Endothelial cell of umbilical vein (primary cell): Measurements from ENCODE around the gene RSBN1. TPM values are rescaled to one million over a fixed set of nuclear protein-coding genes. Genes with fewer than 3 reads are reported as not detected.

Experiments
- BruUV-seq: library from RNA; stranded (reverse); fragments of 400-500 nt; replicated peaks from 2 replicates; lab custom pipeline; 2021; lab: Mats Ljungman, UMichigan
- CTCF ChIA-PET: fragments of 300-600, 350-600 bp; sonication (Branson Sonifier 250); formaldehyde crosslinking; loops from one replicate; lab custom pipeline; 2021; ENCODE audit warnings: antibody characterized with exemption, inconsistent platforms; lab: Charles Lee
- POLR2A ChIA-PET: fragments of 300-600, 350-600 bp; sonication (Branson Sonifier 250); formaldehyde crosslinking; loops from one replicate; lab custom pipeline; 2021; ENCODE audit warnings: antibody characterized with exemption, inconsistent platforms; lab: Charles Lee
- DNase-seq: peaks from one replicate; pipeline ENCODE4 v3.0.0-alpha.2; 2011; ENCODE audit warnings: low read depth, low spot score
- FAIRE-seq: peaks from 2 replicates; lab custom pipeline; 2011; peaks lifted over from hg19 to GRCh38; lab: Jason Lieb, UNC
- H2AFZ ChIP-seq: 2 replicates; pipeline ENCODE4 v1.6.0; 2012; ENCODE audit warnings: low read depth, low read length, control low read depth, inconsistent platforms
- H3K27ac ChIP-seq: 2 replicates; pipeline ENCODE4 v1.5.1; 2011; ENCODE audit warnings: low read depth, mild to moderate bottlenecking, control low read depth, low read length, moderate library complexity; ENCODE audit not compliant: insufficient read depth
- H3K27me3 ChIP-seq, 2 experiments: 2 replicates each; pipeline versions ENCODE4 v1.6.0 to v1.6.1; 2011; ENCODE audit warnings: low read length in 2 of 2, mixed read lengths in 1 of 2; ENCODE audit not compliant: control insufficient read depth in 2 of 2, insufficient read depth in 2 of 2
- H3K36me3 ChIP-seq, 2 experiments: 2 replicates in 1 of 2; 3 replicates in 1 of 2; pipeline ENCODE4 v1.5.1; 2011; ENCODE audit warnings: low read length in 2 of 2, mild to moderate bottlenecking in 1 of 2, moderate library complexity in 1 of 2; ENCODE audit not compliant: control insufficient read depth in 2 of 2, insufficient read depth in 2 of 2; ENCODE audit errors: extremely low read depth in 1 of 2
- H3K4me1 ChIP-seq: 3 replicates; pipeline ENCODE4 v1.5.1; 2011; ENCODE audit warnings: mild to moderate bottlenecking, low read length; ENCODE audit not compliant: control insufficient read depth, insufficient read depth; ENCODE audit errors: extremely low read depth
- H3K4me2 ChIP-seq: 2 replicates; pipeline ENCODE4 v1.6.1; 2011; ENCODE audit warnings: low read length, control low read depth, mixed read lengths; ENCODE audit not compliant: insufficient read depth
- H3K4me3 ChIP-seq, 3 experiments: fragments of 200-600 bp in 1 of 3; sonication (generic), shearing (Covaris generic) in 1 of 3; replicated peaks in 1 of 3; 2 replicates each; pipeline ENCODE4 v1.5.1; 2011 to 2016; ENCODE audit warnings: control low read depth in 3 of 3, low read length in 3 of 3, mild to moderate bottlenecking in 2 of 3, inconsistent platforms in 1 of 3, low read depth in 1 of 3, moderate library complexity in 1 of 3; ENCODE audit not compliant: insufficient read depth in 1 of 3
- H3K79me2 ChIP-seq: 2 replicates; pipeline ENCODE4 v1.6.0; 2012; ENCODE audit warnings: low read length, inconsistent platforms; ENCODE audit not compliant: control insufficient read depth, insufficient read depth
- H3K9ac ChIP-seq: replicated peaks from 2 replicates; pipeline ENCODE3; 2011; ENCODE audit warnings: low read length, control low read depth; ENCODE audit not compliant: insufficient read depth; ENCODE audit errors: extremely low read depth
- H3K9me1 ChIP-seq: replicated peaks from 3 replicates; pipeline ENCODE4 v1.6.0; 2011; ENCODE audit warnings: mild to moderate bottlenecking, low read length; ENCODE audit not compliant: control insufficient read depth, insufficient read depth; ENCODE audit errors: extremely low read depth
- H3K9me3 ChIP-seq: replicated peaks from 2 replicates; pipeline ENCODE4 v1.5.1; 2012; ENCODE audit warnings: low read length, inconsistent platforms; ENCODE audit not compliant: control insufficient read depth, insufficient read depth
- H4K20me1 ChIP-seq: replicated peaks from 2 replicates; pipeline ENCODE3; 2011; ENCODE audit warnings: mild to moderate bottlenecking, low read length; ENCODE audit not compliant: control insufficient read depth, insufficient read depth; ENCODE audit errors: extremely low read depth
- CTCF ChIP-seq, 2 donors: IDR thresholded peaks; 1 replicate in 1 of 2; 2 replicates in 1 of 2; pipeline ENCODE4 v1.5.1; 2011; ENCODE audit warnings: low read length in 2 of 2, mild to moderate bottlenecking in 2 of 2, moderate library complexity in 2 of 2, control low read depth in 1 of 2, inconsistent platforms in 1 of 2, low read depth in 1 of 2; ENCODE audit not compliant: insufficient read depth in 1 of 2; ENCODE audit errors: extremely low read depth in 1 of 2
- EZH2 ChIP-seq: IDR thresholded peaks from 2 replicates; pipeline ENCODE4 v1.6.1; 2012; ENCODE audit warnings: borderline replicate concordance, low read depth, mild to moderate bottlenecking, moderate library complexity, low read length, inconsistent platforms; ENCODE audit not compliant: severe bottlenecking
- FOS ChIP-seq: IDR thresholded peaks from 2 replicates; pipeline ENCODE4 v1.6.1; 2011; ENCODE audit warnings: mild to moderate bottlenecking, low read length, moderate library complexity, borderline replicate concordance; ENCODE audit not compliant: insufficient read depth
- GATA2 ChIP-seq: IDR thresholded peaks from 2 replicates; pipeline ENCODE4 v1.7.0; 2011; ENCODE audit warnings: low read depth, mild to moderate bottlenecking, moderate library complexity, mixed read lengths, low read length; ENCODE audit not compliant: insufficient read length, insufficient read depth
- JUN ChIP-seq: IDR thresholded peaks from 2 replicates; pipeline ENCODE4 v1.6.1; 2011; ENCODE audit warnings: borderline replicate concordance, low read depth; ENCODE audit not compliant: insufficient read length, insufficient read depth
- MAX ChIP-seq: IDR thresholded peaks from 2 replicates; pipeline ENCODE4 v1.6.1; 2011; ENCODE audit not compliant: insufficient read depth, insufficient read length
- MYC ChIP-seq: IDR thresholded peaks from one replicate; pipeline ENCODE4 v1.6.1; 2011; ENCODE audit warnings: mild to moderate bottlenecking, low read depth, low read length
- POLR2A ChIP-seq: IDR thresholded peaks from 2 replicates; pipeline ENCODE4 v1.6.1; 2012; ENCODE audit warnings: low read depth, mild to moderate bottlenecking, control low read depth, low read length
- POLR2AphosphoS5 ChIP-seq: IDR thresholded peaks from 2 replicates; pipeline ENCODE4 v1.6.1; 2012; ENCODE audit warnings: low read depth, mild to moderate bottlenecking, control low read depth, low read length, moderate library complexity; ENCODE audit not compliant: insufficient read depth
- dilution Hi-C: fragments of 300-500 bp; cut with MboI; formaldehyde crosslinking; loops from one replicate; pipeline ENCODE4 v1.15.0; 2019; ENCODE audit warnings: low sequenced_read_pairs; ENCODE audit not compliant: extremely low pct_ligation_motif_present
- intact Hi-C: fragments of 100-400 bp; cut with micrococcal nuclease; formaldehyde crosslinking; loops from one replicate; pipeline ENCODE4 v1.10.0; 2022
- polyA plus RNA-seq, 4 experiments: library from polyadenylated mRNA; depleted of rRNA in 3 of 4; stranded (reverse) in 3 of 4; unstranded in 1 of 4; fragments of >200 nt; gene quantifications; 2 replicates each; pipeline versions ENCODE4 v1.2.1 to v1.2.3, GENCODE V29; 2011 to 2012; ENCODE audit warnings: missing spikeins in 1 of 4
- total RNA-seq: library from RNA; stranded (reverse); gene quantifications from 2 replicates; pipeline ENCODE4 v1.2.3, GENCODE V29; 2021

RSBN1 gene
- total and polyA plus RNA-seq, 2 donors (not counting 3 experiments of a cell fraction or from before 2014, with no cell fraction given): 4.0 to 13.4 TPM

GRCh38 chr1:113821916-113822315 is 9.6 kb upstream of the RSBN1 start:
- Histone ChIP-seq H3K4me2 (no peak overlapping the region), H3K79me2 (no peaks in the 10 kb centered on the region), H3K4me3 (no peak overlapping the region), H3K9me1 (no peaks in the 10 kb centered on the region), H3K27me3 (no peaks in the 10 kb centered on the region), H3K27ac (no peak overlapping the region), H4K20me1 (no peaks in the 10 kb centered on the region), H2AFZ (no peak overlapping the region), H3K4me1 (no peaks in the 10 kb centered on the region), H3K36me3 (no peaks in the 10 kb centered on the region), H3K9me3 (no peaks in the 10 kb centered on the region), H3K9ac (no peak overlapping the region)
- FAIRE-seq (peak; percentile 48), DNase-seq (no peak)
- BruUV-seq: no TSS peak
- TF ChIP-seq FOS (no peak), POLR2A (no peak), MAX (no peak), GATA2 (no peak), POLR2AphosphoS5 (no peak), JUN (no peak), EZH2 (no peak), CTCF (IDR thresholded peaks at IDR 0.05; ENCODE audit: extremely low read depth in 1 of 2, insufficient read depth in 1 of 2, low read depth in 1 of 2, low read length in 2 of 2) (no peak), MYC (no peak)
- POLR2A ChIA-PET: no interaction called here
- dilution Hi-C loops (no loop called here), intact Hi-C loops (no loop called here)
- CTCF ChIA-PET: no interaction called here
